ENCODE results near the gene IGF1.
"Not testable (repeated sequence)": the region's sequence is repeated elsewhere in the genome, so short reads cannot be mapped to it uniquely, and the experiment has no call there.

The IGF1 gene

GRCh38 chr12:102369876-102370275 lies 110.5 kb downstream of the IGF1 start:
- no peak for TF ChIP-seq CTCF (IDR thresholded peaks at IDR 0.05; ENCODE audit: extremely low read depth, missing control alignments)

GRCh38 chr12:102365365-102365764 lies 115.0 kb downstream of the IGF1 start:
- no peak for TF ChIP-seq CTCF (IDR thresholded peaks at IDR 0.05; ENCODE audit: extremely low read depth, missing control alignments)
- no peak for DNase-seq (ENCODE audit: low spot score)

More at GRCh38 chr12:102369876-102370275, 110.5 kb downstream of the IGF1 start:
- DNase-seq (ENCODE audit: low spot score), result no peak

- TF ChIP-seq CTCF (IDR thresholded peaks at IDR 0.05; ENCODE audit: extremely low read depth, missing control alignments), result no peak
- no peak for DNase-seq (ENCODE audit: low spot score)
Observed at GRCh38 chr12:102364709-102365108, 115.7 kb downstream of the IGF1 start.

- DNase-seq (ENCODE audit: low spot score), result no peak
- TF ChIP-seq CTCF (IDR thresholded peaks at IDR 0.05; ENCODE audit: extremely low read depth, missing control alignments), result no peak
Observed at GRCh38 chr12:102356690-102357089, 123.7 kb downstream of the IGF1 start.

- DNase-seq (ENCODE audit: low spot score), result not testable (repeated sequence)
Observed at GRCh38 chr12:102354281-102354680, 126.1 kb downstream of the IGF1 start.

- no peak for DNase-seq (ENCODE audit: low spot score)
- TF ChIP-seq CTCF (IDR thresholded peaks at IDR 0.05; ENCODE audit: extremely low read depth, missing control alignments), result no peak
Observed at GRCh38 chr12:102351322-102351721, 129.0 kb downstream of the IGF1 start.

GRCh38 chr12:102350070-102350469 lies 130.3 kb downstream of the IGF1 start:
- no peak for TF ChIP-seq CTCF (IDR thresholded peaks at IDR 0.05; ENCODE audit: extremely low read depth, missing control alignments)
- DNase-seq (ENCODE audit: low spot score), result no peak

GRCh38 chr12:102349079-102349478 lies 131.3 kb downstream of the IGF1 start:
- DNase-seq (ENCODE audit: low spot score), result no peak
- TF ChIP-seq CTCF (IDR thresholded peaks at IDR 0.05; ENCODE audit: extremely low read depth, missing control alignments), result no peak

All from GM20000 (cell line).